Measurements from ENCODE around the gene KDM4C.
"Not testable (repeated sequence)": the region's sequence is repeated elsewhere in the genome, so short reads cannot be mapped to it uniquely, and the experiment has no call there.

The KDM4C gene

DNA sequence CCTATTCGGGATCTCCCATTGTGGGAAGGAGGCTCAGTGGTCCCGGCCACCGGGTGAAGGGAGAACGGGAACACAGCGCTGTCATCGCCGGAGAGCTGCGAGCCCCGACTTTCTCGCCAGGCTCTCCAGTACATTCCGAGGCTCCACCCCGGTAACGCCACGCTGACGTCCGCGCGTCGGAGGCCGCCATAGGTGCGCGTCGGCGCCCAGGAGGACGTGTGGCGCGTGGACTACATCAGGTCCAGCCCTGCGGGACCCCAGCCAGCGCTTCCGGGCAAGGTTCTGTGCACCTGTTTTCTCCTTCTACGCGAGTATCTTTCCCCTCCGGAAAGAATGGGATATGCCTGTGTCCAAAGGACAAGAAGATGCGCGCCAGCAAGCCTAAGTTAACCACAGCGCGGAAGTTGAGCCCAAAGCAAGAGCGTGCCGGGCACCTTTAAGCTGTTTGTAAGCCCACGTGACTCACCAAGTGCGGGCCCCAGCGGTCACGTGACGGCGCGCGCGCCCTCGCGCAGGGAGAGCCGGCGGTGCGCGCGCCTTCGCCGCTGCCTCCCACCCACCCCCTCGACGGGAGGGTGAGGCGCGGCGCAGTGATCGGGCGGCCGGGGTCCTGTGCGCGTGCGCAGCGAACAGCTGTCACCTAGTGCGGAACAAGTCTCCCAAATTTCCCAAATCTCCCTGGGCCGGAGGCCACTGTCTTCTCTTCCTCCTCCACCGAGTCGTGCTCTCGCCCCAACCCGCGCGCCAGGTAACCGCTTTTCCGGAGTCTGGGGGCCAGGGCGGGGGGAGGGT, at the start of gene KDM4C:
KDM4C (plus strand) TSS at position 518 of the 792 bp plus-strand sequence. CDS start 35,016 bp downstream, outside the sequence.
- in situ Hi-C loops (cut with HindIII; ENCODE audit: low sequenced_read_pairs), result no loop called here

GRCh38 chr9:6708732-6709131, 49.0 kb upstream of the KDM4C start:
- in situ Hi-C loops (cut with HindIII; ENCODE audit: low sequenced_read_pairs), result no loop called here

DNA sequence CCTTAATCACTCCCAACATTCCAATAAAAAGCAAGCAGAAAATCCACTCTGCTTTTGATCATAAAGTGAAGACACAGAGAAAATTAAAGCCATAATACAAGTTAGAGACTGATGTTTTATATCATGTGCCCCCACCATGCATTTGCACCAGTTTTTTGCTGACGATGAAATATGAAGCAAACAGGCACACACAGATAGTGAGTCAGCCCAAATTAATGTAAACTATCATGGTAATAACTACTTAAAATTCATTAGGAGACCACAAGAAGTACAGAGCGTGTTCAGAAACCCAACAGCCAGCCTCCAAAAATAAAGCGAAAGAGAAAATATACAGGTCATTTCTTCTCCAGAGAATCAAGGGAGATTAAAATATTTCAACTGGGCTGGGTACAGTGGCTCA, 46.4 kb upstream of the KDM4C start:
- in situ Hi-C loops (cut with HindIII; ENCODE audit: low sequenced_read_pairs), result no loop called here

DNA sequence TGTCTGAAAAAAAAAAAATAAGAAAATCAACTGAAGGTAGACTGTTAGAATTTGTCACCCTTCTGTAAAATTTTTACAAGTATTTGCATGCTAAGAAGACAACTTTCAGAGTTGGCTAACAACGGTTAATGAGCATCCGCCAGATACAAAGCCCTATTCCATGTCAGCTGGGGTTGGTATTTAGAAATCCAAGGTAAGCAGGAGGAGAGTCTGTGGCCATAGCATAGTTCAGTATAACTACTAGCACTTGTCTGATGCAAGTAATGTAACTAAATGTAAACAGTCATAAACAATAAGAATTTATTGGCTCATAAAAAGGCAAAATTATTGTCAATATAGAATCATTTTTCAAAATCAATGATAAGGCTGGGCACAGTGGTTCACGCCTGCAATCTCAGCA, 45.7 kb upstream of the KDM4C start:
- in situ Hi-C loops (cut with HindIII; ENCODE audit: low sequenced_read_pairs), result no loop called here

DNA sequence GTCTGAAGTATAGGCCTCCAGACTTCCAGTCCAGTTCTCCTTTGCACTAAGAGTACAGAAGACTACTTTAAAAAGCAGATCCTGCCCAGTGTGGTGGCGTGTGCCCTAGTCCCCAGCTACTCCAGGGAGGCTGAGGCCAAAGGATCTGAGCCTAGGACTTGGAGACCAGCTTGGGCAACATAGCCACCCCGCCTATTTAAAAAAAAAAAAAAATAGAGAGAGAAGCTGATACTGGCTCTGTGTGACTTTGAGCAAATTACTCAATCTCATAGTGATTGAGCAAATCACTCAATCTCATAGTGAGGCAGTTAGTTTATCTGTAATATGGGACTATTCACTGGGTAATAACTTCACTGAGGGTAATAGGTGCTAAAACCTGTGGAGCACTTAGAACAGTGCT, 43.6 kb upstream of the KDM4C start:
- in situ Hi-C loops (cut with HindIII; ENCODE audit: low sequenced_read_pairs), result no loop called here

- in situ Hi-C loops (cut with HindIII; ENCODE audit: low sequenced_read_pairs), result not testable (repeated sequence)
These were observed 42.5 kb upstream of the KDM4C start for GRCh38 chr9:6715153-6715754.

DNA sequence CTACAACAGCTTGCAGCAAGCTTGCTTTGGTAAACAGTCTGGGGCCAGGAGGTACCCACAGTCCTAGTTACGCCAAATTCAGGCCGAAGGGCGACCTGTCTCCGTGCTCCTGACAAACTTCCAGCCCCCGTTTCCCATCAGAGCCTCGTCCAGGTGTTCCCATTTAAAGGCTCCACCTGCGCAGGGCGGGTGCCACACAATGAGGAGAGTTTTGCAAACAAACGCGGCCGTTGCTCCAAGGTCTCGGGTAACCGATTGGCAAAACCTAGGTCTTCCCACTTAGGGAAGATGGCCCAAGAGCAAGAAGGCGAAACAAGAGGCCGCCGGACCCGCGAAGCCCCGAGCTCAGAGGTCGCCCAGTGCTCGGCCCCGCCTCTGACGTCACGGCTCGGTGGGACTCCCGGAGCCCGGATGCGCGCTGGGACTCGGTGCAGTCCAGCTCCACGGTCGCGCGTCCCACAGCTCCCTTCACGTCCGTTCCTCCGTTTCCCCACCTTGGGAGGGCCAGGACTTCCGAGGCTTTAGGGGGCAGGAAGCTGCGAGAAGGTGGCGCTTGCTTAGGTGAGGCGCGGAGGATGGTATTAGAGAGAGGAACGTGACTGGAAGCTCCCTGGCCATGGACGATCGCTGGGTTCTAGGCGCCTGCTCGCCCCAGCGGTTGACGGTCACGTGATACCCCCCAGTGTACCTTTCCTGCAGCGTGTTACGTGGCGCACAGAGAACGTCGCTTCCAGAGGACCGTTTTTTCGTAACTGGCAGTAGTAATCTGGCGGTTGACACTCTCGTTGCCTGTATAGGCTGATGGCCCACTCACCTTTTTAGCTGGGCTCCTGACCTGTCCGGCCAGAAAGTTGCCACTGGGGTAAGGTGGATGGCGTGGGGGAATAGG, 41.8 kb upstream of the KDM4C start:
- in situ Hi-C loops (cut with HindIII; ENCODE audit: low sequenced_read_pairs), result no loop called here

- in situ Hi-C loops (cut with HindIII; ENCODE audit: low sequenced_read_pairs), result no loop called here
These were observed 41.0 kb upstream of the KDM4C start for GRCh38 chr9:6716766-6717165.

DNA sequence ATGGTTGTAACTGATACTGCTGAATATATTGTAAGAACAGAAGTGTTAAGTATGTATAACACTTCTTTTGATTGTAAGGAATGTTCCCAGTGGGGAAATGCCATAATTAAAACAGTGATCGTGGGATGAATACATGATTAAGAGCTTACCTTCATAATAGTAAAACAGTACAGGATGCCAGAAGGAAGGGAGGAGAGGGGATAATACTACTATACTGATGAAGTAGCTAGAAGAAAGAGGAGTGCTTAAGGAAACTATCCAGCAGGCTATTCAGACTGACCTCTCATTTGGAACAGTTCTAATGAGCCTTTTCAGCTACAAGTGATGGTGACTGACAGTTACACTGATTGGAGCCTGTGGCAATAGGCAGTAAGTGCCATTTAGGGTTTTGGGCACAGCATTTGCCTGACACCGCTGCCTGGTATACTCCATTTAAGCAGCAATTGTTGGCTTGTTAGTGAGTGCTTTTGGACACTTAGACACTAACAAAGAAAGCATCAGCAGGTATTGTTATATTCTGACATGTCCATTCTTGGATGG, 33.8 kb upstream of the KDM4C start:
- in situ Hi-C loops (cut with HindIII; ENCODE audit: low sequenced_read_pairs), result no loop called here

- in situ Hi-C loops (cut with HindIII; ENCODE audit: low sequenced_read_pairs), result no loop called here
These were observed 24.5 kb upstream of the KDM4C start for GRCh38 chr9:6733257-6733656.

- in situ Hi-C loops (cut with HindIII; ENCODE audit: low sequenced_read_pairs), result no loop called here
These were observed 23.9 kb upstream of the KDM4C start for GRCh38 chr9:6733831-6734230.

DNA sequence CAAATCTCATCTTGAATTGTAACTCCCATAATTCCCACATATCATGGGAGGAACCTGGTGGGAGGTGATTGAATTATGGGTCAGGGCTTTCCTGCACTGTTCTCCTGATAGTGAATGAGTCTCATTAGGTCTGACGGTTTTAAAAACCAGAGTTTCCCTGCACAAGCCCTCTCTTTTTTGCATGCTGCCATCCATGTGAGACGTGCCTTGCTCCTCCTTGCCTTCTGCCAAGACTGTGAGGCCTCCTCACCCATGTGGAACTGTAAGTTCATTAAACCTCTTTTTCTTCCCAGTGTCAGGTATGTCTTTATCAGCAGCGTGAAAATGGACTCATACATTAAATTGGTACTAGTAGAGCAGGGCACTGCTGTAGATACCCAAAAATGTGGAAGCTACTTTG, 22.4 kb upstream of the KDM4C start:
- in situ Hi-C loops (cut with HindIII; ENCODE audit: low sequenced_read_pairs), result no loop called here

DNA sequence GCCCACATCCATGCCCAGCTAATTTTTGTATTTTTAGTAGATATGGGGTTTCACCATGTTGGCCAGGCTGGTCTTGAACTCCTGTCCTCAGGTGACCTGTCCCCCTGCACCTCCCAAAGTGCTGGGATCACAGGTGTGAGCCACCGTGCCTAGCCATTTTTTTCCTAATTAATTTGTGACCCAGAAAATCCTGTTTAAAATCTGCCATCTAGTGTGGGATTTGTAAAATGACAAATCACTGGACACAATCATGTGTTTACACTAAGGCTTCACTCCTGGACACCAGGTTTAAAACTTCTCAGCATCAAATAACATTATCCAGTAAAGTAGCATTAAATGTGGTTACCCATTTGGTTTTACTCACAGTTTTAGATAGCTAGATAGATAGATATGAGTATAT, 18.6 kb upstream of the KDM4C start:
- in situ Hi-C loops (cut with HindIII; ENCODE audit: low sequenced_read_pairs), result no loop called here

GRCh38 chr9:6748861-6749260, 8.9 kb upstream of the KDM4C start:
- in situ Hi-C loops (cut with HindIII; ENCODE audit: low sequenced_read_pairs), result not testable (repeated sequence)

DNA sequence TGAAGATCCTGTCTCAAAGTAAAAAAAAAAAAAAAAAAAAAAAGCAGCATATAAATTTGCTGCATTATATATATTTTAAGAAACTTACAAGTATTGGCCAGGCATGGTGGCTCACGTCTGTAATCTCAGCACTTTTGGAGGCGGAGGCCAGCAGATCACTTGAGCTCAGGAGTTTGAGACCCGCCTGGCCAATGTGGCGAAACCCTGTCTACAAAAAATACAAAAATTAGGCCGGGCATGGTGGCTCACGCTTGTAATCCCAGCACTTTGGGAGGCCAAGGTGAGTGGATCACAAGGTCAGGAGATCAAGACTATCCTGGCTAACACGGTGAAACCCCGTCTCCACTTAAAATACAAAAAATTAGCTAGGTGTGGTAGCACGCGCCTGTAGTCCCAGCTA, 2.9 kb upstream of the KDM4C start:
- in situ Hi-C loops (cut with HindIII; ENCODE audit: low sequenced_read_pairs), result not testable (repeated sequence)

DNA sequence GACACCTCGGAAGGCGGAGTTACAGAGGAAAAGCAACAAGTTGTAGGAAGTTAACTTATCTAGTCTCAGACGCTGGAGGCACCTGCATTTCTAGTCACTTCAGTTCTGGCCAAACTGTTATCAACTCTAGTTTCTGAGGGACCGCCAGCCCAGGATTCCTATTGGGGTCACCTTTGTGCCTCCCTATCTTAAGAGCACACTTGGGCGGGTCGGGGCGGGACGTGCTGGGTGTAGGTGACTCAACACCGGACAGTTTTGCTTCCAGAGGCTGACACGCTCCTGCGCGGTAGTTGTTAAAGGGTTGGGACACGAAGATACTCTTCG, 679 bp upstream of the KDM4C start:
- in situ Hi-C loops (cut with HindIII; ENCODE audit: low sequenced_read_pairs), result no loop called here

- in situ Hi-C loops (cut with HindIII; ENCODE audit: low sequenced_read_pairs), result no loop called here
These were observed 400 bp downstream of the KDM4C start for GRCh38 chr9:6758248-6758497.

DNA sequence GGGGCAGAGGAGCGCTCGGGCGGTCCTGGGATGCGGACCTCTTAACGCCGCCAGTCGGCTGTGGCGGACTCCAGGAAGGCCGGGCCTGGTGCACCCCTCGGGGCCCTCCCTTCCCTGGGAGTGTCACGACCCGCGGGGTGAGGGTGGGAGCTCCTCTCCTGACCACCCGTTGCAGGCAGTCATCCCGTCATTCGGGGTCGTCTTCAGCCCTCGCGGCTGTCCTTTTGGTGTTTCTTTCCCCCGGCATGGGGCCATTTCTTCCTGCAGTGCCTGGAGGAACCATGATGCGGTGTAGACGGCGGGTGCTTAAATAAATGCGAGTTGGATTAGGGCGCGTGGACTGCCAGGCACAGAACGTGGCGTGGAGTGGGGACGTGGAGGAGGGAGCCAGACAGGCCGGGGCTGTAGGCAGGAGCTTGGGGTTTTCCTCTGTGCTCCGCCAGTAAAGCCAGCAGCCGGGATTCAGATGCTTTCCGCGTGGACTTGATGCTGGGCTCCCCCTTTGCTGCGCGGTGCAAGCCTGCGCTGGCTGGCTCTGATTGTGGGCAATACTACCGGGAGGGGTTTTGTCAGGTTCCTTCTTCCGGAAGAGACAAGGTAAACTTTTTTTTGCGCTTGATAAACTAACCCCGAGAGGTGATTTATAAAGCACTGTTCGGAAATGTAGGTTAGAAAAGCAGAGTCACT, 868 bp downstream of the KDM4C start:
- in situ Hi-C loops (cut with HindIII; ENCODE audit: low sequenced_read_pairs), result no loop called here

DNA sequence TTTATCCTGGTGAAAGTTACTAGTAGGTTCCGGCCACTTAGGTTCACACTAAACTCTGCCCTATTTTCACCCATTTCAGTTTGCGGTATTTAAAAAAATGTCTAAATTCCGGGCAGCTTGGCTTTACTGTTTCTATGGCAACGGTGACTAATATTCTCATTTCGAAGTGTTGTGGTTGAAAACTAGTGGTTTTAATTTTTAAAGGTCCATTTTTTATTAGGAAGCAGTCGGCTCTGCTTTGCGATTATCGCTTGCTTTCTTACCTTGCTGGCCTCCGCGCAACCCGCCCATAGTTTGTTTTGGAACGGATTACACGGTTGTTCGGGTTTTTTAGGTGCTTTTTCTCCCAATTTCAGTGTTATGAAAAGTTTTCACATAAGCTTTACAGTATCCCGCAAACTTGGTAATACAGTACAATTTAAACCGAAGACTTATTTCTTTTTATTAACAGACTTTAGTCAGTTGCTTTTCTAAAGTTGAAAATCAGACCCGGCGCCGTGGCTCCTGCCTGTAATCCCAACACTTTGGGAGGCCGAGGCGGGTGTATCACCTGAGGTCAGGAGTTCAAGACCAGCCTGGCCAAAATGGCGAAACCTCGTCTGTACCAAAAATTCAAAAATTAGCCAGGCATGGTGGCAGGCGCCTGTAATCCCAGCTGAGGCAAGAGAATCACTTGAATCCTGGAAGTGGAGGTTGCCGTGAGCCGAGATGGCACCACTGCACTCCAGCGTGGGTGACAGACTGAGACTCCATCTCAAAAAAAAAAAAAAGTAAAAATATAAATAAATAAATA, 1.6 kb downstream of the KDM4C start:
- in situ Hi-C loops (cut with HindIII; ENCODE audit: low sequenced_read_pairs), result no loop called here

DNA sequence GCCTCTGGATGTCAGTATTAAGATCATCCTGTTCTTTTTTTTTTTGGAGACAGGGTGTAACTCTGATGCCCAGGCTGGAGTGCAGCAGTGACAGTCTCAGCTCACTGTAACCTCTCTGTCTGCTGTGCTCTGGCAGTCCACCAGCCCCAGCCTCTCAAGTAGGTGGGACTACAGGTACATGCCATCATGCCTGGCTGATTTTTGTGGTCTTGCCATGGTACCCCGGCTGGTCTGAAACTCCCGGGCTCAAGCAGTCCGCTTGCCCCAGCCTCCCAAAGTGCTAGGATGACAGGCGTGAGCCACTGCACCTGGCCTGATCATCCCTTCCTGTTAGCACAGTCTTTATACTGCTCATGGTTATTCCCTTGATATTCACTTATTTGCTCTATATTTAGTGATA, 3.5 kb downstream of the KDM4C start:
- in situ Hi-C loops (cut with HindIII; ENCODE audit: low sequenced_read_pairs), result no loop called here

All from DLD1 (cell line).